ENCODE measurements around the gene KNCN.

The KNCN gene

DNA sequence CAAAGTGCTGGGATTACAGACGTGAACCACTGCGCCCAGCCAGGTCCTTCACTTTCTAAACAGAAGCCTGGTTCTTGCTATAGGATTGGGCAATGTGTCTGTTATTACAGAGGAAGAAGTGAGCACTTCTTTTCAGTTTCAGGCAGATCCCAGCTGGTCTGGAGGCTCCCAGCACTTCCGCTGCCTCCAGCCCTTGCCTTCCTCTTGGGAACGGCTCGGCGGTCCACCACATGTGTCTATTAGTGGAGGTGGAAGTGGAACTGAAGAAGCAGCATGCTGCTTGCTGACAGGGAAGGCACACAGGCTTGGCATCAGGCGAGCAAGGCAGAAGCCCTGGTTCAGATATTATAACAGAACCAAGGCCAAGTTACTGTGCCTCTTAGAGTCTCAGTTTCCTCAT lies 35.6 kb upstream of the KNCN start:
- Histone ChIP-seq H3K9me3 (ENCODE audit: insufficient read depth, low read length) (no peaks in the 10 kb centered on the region), H3K27ac (ENCODE audit: low read length) (no peak overlapping the region), H3K27me3 (ENCODE audit: low read depth, low read length) (no peaks in the 10 kb centered on the region), H3K4me3 (ENCODE audit: low read length) (no peak overlapping the region), H3K4me2 (ENCODE audit: low read length) (no peak overlapping the region), H3K79me2 (ENCODE audit: low read length) (no peaks in the 10 kb centered on the region), H2AFZ (ENCODE audit: low read depth, low read length) (no peak overlapping the region), H3K4me1 (ENCODE audit: low read length) (no peaks in the 10 kb centered on the region), H3K9ac (ENCODE audit: low read length) (no peak overlapping the region), H3K36me3 (replicated peaks; ENCODE audit: low read depth, low read length) (peaks cover 3% of the 10 kb centered on the region), H4K20me1 (ENCODE audit: insufficient read depth, low read length) (no peaks in the 10 kb centered on the region)
- TF ChIP-seq EZH2phosphoT487 (IDR thresholded peaks at IDR 0.05; ENCODE audit: low read depth) = no peak
- TF ChIP-seq, protein P1, sequence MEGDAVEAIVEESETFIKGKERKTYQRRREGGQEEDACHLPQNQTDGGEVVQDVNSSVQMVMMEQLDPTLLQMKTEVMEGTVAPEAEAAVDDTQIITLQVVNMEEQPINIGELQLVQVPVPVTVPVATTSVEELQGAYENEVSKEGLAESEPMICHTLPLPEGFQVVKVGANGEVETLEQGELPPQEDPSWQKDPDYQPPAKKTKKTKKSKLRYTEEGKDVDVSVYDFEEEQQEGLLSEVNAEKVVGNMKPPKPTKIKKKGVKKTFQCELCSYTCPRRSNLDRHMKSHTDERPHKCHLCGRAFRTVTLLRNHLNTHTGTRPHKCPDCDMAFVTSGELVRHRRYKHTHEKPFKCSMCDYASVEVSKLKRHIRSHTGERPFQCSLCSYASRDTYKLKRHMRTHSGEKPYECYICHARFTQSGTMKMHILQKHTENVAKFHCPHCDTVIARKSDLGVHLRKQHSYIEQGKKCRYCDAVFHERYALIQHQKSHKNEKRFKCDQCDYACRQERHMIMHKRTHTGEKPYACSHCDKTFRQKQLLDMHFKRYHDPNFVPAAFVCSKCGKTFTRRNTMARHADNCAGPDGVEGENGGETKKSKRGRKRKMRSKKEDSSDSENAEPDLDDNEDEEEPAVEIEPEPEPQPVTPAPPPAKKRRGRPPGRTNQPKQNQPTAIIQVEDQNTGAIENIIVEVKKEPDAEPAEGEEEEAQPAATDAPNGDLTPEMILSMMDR (IDR thresholded peaks at IDR 0.05; ENCODE audit: low read depth, low read length) = no peak

DNA sequence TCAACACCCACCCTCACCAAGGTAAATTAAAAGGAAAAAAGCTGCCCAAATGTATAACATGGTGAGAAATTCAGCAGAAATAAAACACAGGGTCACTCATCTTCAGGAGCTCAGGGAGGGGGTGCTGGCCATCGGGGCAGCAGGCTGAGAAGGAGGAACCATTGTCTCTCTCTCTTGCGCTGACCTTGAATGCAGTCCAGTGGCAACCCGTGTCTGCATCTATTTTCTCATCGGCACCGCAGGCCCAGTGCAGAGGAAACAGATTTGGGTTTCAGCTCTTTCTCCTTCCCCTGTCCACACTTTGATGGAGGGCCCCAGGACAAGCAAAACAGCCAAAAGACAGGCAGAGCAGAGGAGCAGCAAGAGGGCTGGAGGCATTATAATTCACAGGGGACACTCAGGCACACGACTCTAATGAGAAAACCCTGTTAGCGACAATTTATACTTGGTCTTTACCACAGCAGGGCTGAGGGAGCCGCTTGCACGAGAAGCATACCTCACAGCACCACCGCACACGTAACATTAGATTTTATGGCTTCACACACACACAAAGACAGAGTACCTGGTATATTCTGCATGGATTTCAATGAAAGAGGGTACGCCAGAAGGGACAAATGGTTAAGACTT lies 34.0 kb upstream of the KNCN start:
- H3K27me3 ChIP-seq (ENCODE audit: low read depth, low read length) = no peaks in the 10 kb centered on the region
- no peaks in the 10 kb centered on the region for H3K4me1 ChIP-seq (ENCODE audit: low read length)
- peaks cover 3% of the 10 kb centered on the region for H3K36me3 ChIP-seq (replicated peaks; ENCODE audit: low read depth, low read length)
- H3K4me2 ChIP-seq (ENCODE audit: low read length) = no peak overlapping the region
- H4K20me1 ChIP-seq (ENCODE audit: insufficient read depth, low read length) = no peaks in the 10 kb centered on the region
- H2AFZ ChIP-seq (ENCODE audit: low read depth, low read length) = no peak overlapping the region
- H3K79me2 ChIP-seq (ENCODE audit: low read length) = no peaks in the 10 kb centered on the region
- H3K9ac ChIP-seq (ENCODE audit: low read length) = no peak overlapping the region
- no peak overlapping the region for H3K27ac ChIP-seq (ENCODE audit: low read length)
- no peak overlapping the region for H3K4me3 ChIP-seq (ENCODE audit: low read length)
- H3K9me3 ChIP-seq (ENCODE audit: insufficient read depth, low read length) = no peaks in the 10 kb centered on the region
- TF ChIP-seq EZH2phosphoT487 (IDR thresholded peaks at IDR 0.05; ENCODE audit: low read depth) = no peak
- TF ChIP-seq, protein P1 (IDR thresholded peaks at IDR 0.05; ENCODE audit: low read depth, low read length) = no peak

DNA sequence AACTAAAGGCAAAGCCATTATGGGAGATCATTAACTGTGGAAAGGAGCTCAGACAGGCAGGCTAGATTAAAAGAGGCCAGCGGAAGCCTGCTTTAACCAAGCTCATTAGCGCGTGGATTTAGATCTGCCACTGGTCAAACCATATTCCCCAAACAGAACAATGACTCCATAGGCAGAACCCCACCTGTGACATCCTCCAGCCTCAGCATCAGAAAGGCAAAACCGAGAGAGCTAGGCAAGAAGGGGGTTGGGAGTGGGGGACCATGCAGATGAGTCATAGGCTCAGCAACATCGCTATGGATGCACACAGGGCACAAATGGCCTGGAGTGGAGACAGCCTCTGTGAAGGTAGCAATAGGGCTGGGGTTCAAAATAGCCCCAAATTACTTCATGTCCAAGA lies 32.0 kb upstream of the KNCN start:
- Histone ChIP-seq H3K79me2 (ENCODE audit: low read length) (no peaks in the 10 kb centered on the region), H3K9ac (ENCODE audit: low read length) (no peak overlapping the region), H3K4me1 (ENCODE audit: low read length) (no peaks in the 10 kb centered on the region), H3K9me3 (ENCODE audit: insufficient read depth, low read length) (no peaks in the 10 kb centered on the region), H3K27me3 (ENCODE audit: low read depth, low read length) (no peaks in the 10 kb centered on the region), H3K27ac (ENCODE audit: low read length) (no peak overlapping the region), H3K4me2 (ENCODE audit: low read length) (no peak overlapping the region), H2AFZ (ENCODE audit: low read depth, low read length) (no peak overlapping the region), H3K36me3 (replicated peaks; ENCODE audit: low read depth, low read length) (no peaks in the 10 kb centered on the region), H3K4me3 (ENCODE audit: low read length) (no peak overlapping the region), H4K20me1 (ENCODE audit: insufficient read depth, low read length) (no peaks in the 10 kb centered on the region)
- no peak for TF ChIP-seq EZH2phosphoT487 (IDR thresholded peaks at IDR 0.05; ENCODE audit: low read depth)
- TF ChIP-seq, protein P1 (IDR thresholded peaks at IDR 0.05; ENCODE audit: low read depth, low read length) = no peak

DNA sequence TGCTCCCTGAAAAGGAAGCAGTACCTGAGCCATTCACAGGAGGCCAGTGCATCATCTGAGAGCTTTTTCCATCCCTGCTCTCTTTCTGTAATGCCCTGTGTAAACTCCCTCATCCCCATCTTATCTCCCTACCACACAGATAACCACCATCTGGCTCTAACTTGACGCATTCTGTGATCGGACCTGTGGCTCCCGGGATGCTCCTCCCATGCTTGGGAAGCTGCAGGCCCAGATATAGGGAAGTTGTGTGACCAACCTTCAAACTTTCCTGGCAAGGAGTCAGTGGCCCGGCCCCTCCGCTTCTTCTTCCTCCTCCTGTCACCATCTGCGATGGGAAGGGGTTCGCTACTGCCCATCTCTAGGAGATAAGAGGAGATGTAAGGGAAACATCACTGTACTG lies 31.5 kb upstream of the KNCN start:
- H3K27ac ChIP-seq (ENCODE audit: low read length) = no peak overlapping the region
- H3K36me3 ChIP-seq (replicated peaks; ENCODE audit: low read depth, low read length) = no peaks in the 10 kb centered on the region
- H3K9ac ChIP-seq (ENCODE audit: low read length) = no peak overlapping the region
- TF ChIP-seq, protein P1 (IDR thresholded peaks at IDR 0.05; ENCODE audit: low read depth, low read length) = no peak
- no peak for TF ChIP-seq EZH2phosphoT487 (IDR thresholded peaks at IDR 0.05; ENCODE audit: low read depth)
- no peaks in the 10 kb centered on the region for H3K9me3 ChIP-seq (ENCODE audit: insufficient read depth, low read length)
- H4K20me1 ChIP-seq (ENCODE audit: insufficient read depth, low read length) = no peaks in the 10 kb centered on the region
- no peaks in the 10 kb centered on the region for H3K27me3 ChIP-seq (ENCODE audit: low read depth, low read length)
- no peak overlapping the region for H3K4me2 ChIP-seq (ENCODE audit: low read length)
- H3K79me2 ChIP-seq (ENCODE audit: low read length) = no peaks in the 10 kb centered on the region
- H2AFZ ChIP-seq (ENCODE audit: low read depth, low read length) = no peak overlapping the region
- H3K4me3 ChIP-seq (ENCODE audit: low read length) = no peak overlapping the region
- no peaks in the 10 kb centered on the region for H3K4me1 ChIP-seq (ENCODE audit: low read length)
